Stomach (tissue), 9 donors: Measurements from ENCODE around the gene MTHFR. TPM values are rescaled to one million over a fixed set of nuclear protein-coding genes. Genes with fewer than 3 reads are reported as not detected.

Experiments
- DNase-seq, 2 donors: peaks; one replicate each; pipeline versions ENCODE4 v3.0.0 to v3.0.0-alpha.2; 2013 to 2019
- H3K27ac ChIP-seq, 5 donors: fragments of 200-600 bp in 4 of 5; sonication (generic) in 4 of 5; one replicate each; pipeline ENCODE4 v1.5.1; 2013 to 2019; ENCODE audit warnings: mild to moderate bottlenecking in 1 of 5, moderate library complexity in 1 of 5
- H3K27me3 ChIP-seq, 3 donors: fragments of 200-600 bp; sonication (generic); one replicate each; pipeline ENCODE4 v1.5.1; 2017 to 2019; ENCODE audit warnings: mixed run types in 1 of 3
- H3K36me3 ChIP-seq, 4 donors: fragments of 200-600 bp; sonication (generic); 1 replicate in 3 of 4; 2 replicates in 1 of 4; pipeline ENCODE4 v1.5.1; 2016 to 2019
- H3K4me1 ChIP-seq, 4 donors: fragments of 200-600 bp; sonication (generic); one replicate each; pipeline ENCODE4 v1.5.1; 2016 to 2019
- H3K4me3 ChIP-seq, 4 donors: fragments of 200-600 bp; sonication (generic) in 3 of 4; one replicate each; pipeline ENCODE4 v1.5.1; 2016 to 2019; ENCODE audit warnings: mild to moderate bottlenecking in 1 of 4
- H3K9me3 ChIP-seq, 4 donors: fragments of 200-600 bp; sonication (generic); one replicate each; pipeline ENCODE4 v1.5.1; 2016 to 2019
- CTCF ChIP-seq, 7 experiments: fragments of 450-650 bp in 4 of 7; fragments of 200-600 bp in 3 of 7; sonication (generic) in 3 of 7; IDR thresholded peaks; one replicate each; pipeline ENCODE4 v1.5.1; 2016 to 2019; ENCODE audit warnings: antibody characterized with exemption in 7 of 7, control low read depth in 2 of 7, mild to moderate bottlenecking in 1 of 7
- EP300 ChIP-seq: sonication (generic); formaldehyde crosslinking; IDR thresholded peaks from one replicate; pipeline ENCODE4 v1.6.1; 2017; ENCODE audit warnings: antibody characterized with exemption
- POLR2A ChIP-seq, 4 donors: fragments of 450-650 bp; IDR thresholded peaks; one replicate each; pipeline ENCODE4 v1.6.1; 2016; ENCODE audit warnings: antibody characterized with exemption in 4 of 4, control low read depth in 2 of 4, mild to moderate bottlenecking in 1 of 4, moderate library complexity in 1 of 4
- POLR2AphosphoS5 ChIP-seq, 3 donors: sonication (generic); formaldehyde crosslinking; IDR thresholded peaks; one replicate each; pipeline ENCODE4 v1.6.1; 2016; ENCODE audit warnings: antibody characterized with exemption in 3 of 3
- WGBS, 5 donors: extraction: QIAGEN DNeasy Blood & Tissue Kit in 3 of 5; methylation state at CpG; one replicate each; pipeline versions ENCODE4 v1.1.5 to v1.1.7; 2013 to 2018; 5-methylcytosine and 5-hydroxymethylcytosine counted together
- intact Hi-C: fragments of 100-400 bp; cut with DNase I; formaldehyde crosslinking; loops from one replicate; pipeline ENCODE4 v1.15.1; 2023; ENCODE audit warnings: low total_unique reads
- polyA plus RNA-seq, 3 donors: library from polyadenylated mRNA; stranded (reverse); fragments of 200-250 nt; gene quantifications; one replicate each; pipeline ENCODE4 v1.2.3, GENCODE V29; 2013
- total RNA-seq, 5 donors: library from RNA; depleted of rRNA; stranded (reverse); fragments of >200 nt; gene quantifications; one replicate each; pipeline versions ENCODE4 v1.1.0 to v1.2.3, GENCODE V29; 2014 to 2016
- donor health status: healthy with polysubstance abuse.
- donor health status: Bipolar disorder and iron deficiency.
- donor health status: healthy.

Gene MTHFR
- total and polyA plus RNA-seq, 8 donors: 5.3 to 171 (median 49.1) TPM

- no peaks in the 10 kb centered on the region for H3K36me3 ChIP-seq
- WGBS, 5 donors: 68 to 94% (median 87%) methylated on average over 2 to 3 of the region's 3 CpGs
- no peaks in the 10 kb centered on the region for H3K9me3 ChIP-seq
- H3K27ac ChIP-seq: no peak overlapping the region
- TF ChIP-seq CTCF (IDR thresholded peaks at IDR 0.05): no peak
- no peak for TF ChIP-seq POLR2AphosphoS5 (IDR thresholded peaks at IDR 0.05)
- TF ChIP-seq EP300: no peak
- TF ChIP-seq POLR2A (IDR thresholded peaks at IDR 0.05): no peak
- intact Hi-C loops: no loop called here
- H3K4me3 ChIP-seq: no peak overlapping the region
- peaks cover 0 to 8% (median 6%) of the 10 kb centered on the region in 4 donors for H3K4me1 ChIP-seq
- peaks cover 0 to 55% (median 16%) of the 10 kb centered on the region in 3 donors for H3K27me3 ChIP-seq
- no peak for DNase-seq
Observed at GRCh38 chr1:11764115-11764514, 41.6 kb downstream of the MTHFR start.

GRCh38 chr1:11761988-11762406 lies 43.8 kb downstream of the MTHFR start, which contains the start of gene C1orf167:
Gene C1orf167, plus strand, starts transcription at chr1:11762193. Its CDS starts 2,208 bp downstream, at chr1:11764401.
- TF ChIP-seq EP300: no peak
- no peak for TF ChIP-seq POLR2AphosphoS5 (IDR thresholded peaks at IDR 0.05)
- TF ChIP-seq POLR2A (IDR thresholded peaks at IDR 0.05): no peak
- TF ChIP-seq CTCF (IDR thresholded peaks at IDR 0.05): no peak
- 6 to 15% (median 7%) methylated on average over 9 to 29 of the region's 29 CpGs for WGBS, 5 donors
- peaks cover 0 to 58% (median 16%) of the 10 kb centered on the region in 3 donors for H3K27me3 ChIP-seq
- peak within 1 kb of the TSS in 1 of 4 donors; percentile 29 for H3K4me3 ChIP-seq
- intact Hi-C loops: no loop called here
- H3K36me3 ChIP-seq: no peaks in the 10 kb centered on the region
- no peak within 1 kb of the TSS for H3K27ac ChIP-seq
- peak; percentile 34 to 60 for DNase-seq
- H3K9me3 ChIP-seq: no peaks in the 10 kb centered on the region
- peaks cover 0 to 8% (median 6%) of the 10 kb centered on the region in 4 donors for H3K4me1 ChIP-seq

GRCh38 chr1:11761285-11761684 lies 44.5 kb downstream of the MTHFR start:
- intact Hi-C loops: no loop called here
- 86 to 92% (median 88%) methylated on average over 5 to 6 of the region's 6 CpGs for WGBS, 5 donors
- H3K4me3 ChIP-seq: no peak overlapping the region
- no peak overlapping the region for H3K27ac ChIP-seq
- no peaks in the 10 kb centered on the region for H3K36me3 ChIP-seq
- H3K4me1 ChIP-seq: peaks cover 0 to 8% (median 6%) of the 10 kb centered on the region in 4 donors
- TF ChIP-seq CTCF (IDR thresholded peaks at IDR 0.05) (no peak), POLR2A (IDR thresholded peaks at IDR 0.05) (no peak), EP300 (no peak), POLR2AphosphoS5 (IDR thresholded peaks at IDR 0.05) (no peak)
- no peaks in the 10 kb centered on the region for H3K9me3 ChIP-seq
- no peak for DNase-seq
- H3K27me3 ChIP-seq: peaks cover 0 to 50% (median 16%) of the 10 kb centered on the region in 3 donors

GRCh38 chr1:11759791-11760190 lies 46.0 kb downstream of the MTHFR start:
- no peak for DNase-seq
- Histone ChIP-seq H3K27ac (no peak overlapping the region), H3K36me3 (no peaks in the 10 kb centered on the region), H3K9me3 (no peaks in the 10 kb centered on the region), H3K4me1 (peaks cover 0 to 8% (median 6%) of the 10 kb centered on the region in 4 donors), H3K27me3 (peaks cover 0 to 42% (median 16%) of the 10 kb centered on the region in 3 donors), H3K4me3 (no peak overlapping the region)
- intact Hi-C loops: no loop called here
- no peak for TF ChIP-seq CTCF (IDR thresholded peaks at IDR 0.05)
- WGBS, 5 donors: 88 to 95% (median 90%) methylated on average over 4 of the region's 4 CpGs
